ENCODE measurements around the gene HMGA1.

The HMGA1 gene

GRCh38 chr6:34225551-34225950 is 11.1 kb upstream of the HMGA1 start:
- DNase-seq: no peak

GRCh38 chr6:34226066-34226465 is 10.6 kb upstream of the HMGA1 start:
- no peak for DNase-seq

GRCh38 chr6:34226731-34227586 is 9.7 kb upstream of the HMGA1 start:
- DNase-seq: no peak

- DNase-seq: no peak
These were observed 8.8 kb upstream of the HMGA1 start for GRCh38 chr6:34227761-34228421.

- no peak for DNase-seq
These were observed 6.8 kb upstream of the HMGA1 start for GRCh38 chr6:34229877-34230276.

GRCh38 chr6:34230653-34231371 is 5.9 kb upstream of the HMGA1 start:
- DNase-seq: no peak

GRCh38 chr6:34231566-34232336 is 4.9 kb upstream of the HMGA1 start:
- no peak for DNase-seq

- no peak for DNase-seq
These were observed 3.8 kb upstream of the HMGA1 start for GRCh38 chr6:34232901-34233300.

- DNase-seq: no peak
These were observed 2.8 kb upstream of the HMGA1 start for GRCh38 chr6:34233867-34234266.

GRCh38 chr6:34234667-34235306 is 1.9 kb upstream of the HMGA1 start:
- DNase-seq: no peak

- peak; percentile 93 for DNase-seq
These were observed 1.2 kb upstream of the HMGA1 start for GRCh38 chr6:34235307-34236130.

- DNase-seq: no peak
These were observed 586 bp upstream of the HMGA1 start for GRCh38 chr6:34236131-34236442.

- no peak for DNase-seq
These were observed 646 bp downstream of the HMGA1 start for GRCh38 chr6:34237316-34237721.

GRCh38 chr6:34237722-34238584 is 1.3 kb downstream of the HMGA1 start:
- no peak for DNase-seq

- DNase-seq: no peak
These were observed 2.2 kb downstream of the HMGA1 start for GRCh38 chr6:34238585-34239499.

- DNase-seq: no peak
These were observed 2.8 kb downstream of the HMGA1 start for GRCh38 chr6:34239500-34239825.

GRCh38 chr6:34239893-34240292 is 3.2 kb downstream of the HMGA1 start:
- no peak for DNase-seq

- no peak for DNase-seq
These were observed 3.9 kb downstream of the HMGA1 start for GRCh38 chr6:34240329-34241248.
